Pons (tissue), 1 donor: ENCODE data around the gene PTS.

Source experiments
- DNase-seq: peaks from one replicate; pipeline ENCODE4 v3.0.0-alpha.2; 2016; ENCODE audit warnings: low spot score

PTS gene

GRCh38 chr11:112222303-112222702, 3.9 kb upstream of the PTS start:
- DNase-seq, result no peak

GRCh38 chr11:112223121-112223520, 3.1 kb upstream of the PTS start:
- DNase-seq, result no peak

GRCh38 chr11:112223754-112224532, 2.3 kb upstream of the PTS start:
- DNase-seq, result no peak

GRCh38 chr11:112225753-112226061, 521 bp upstream of the PTS start:
- DNase-seq, result no peak

GRCh38 chr11:112226831-112227401, 688 bp downstream of the PTS start:
- peak; percentile 20 for DNase-seq

GRCh38 chr11:112227471-112227870, 1.2 kb downstream of the PTS start:
- no peak for DNase-seq

- DNase-seq, result no peak
Measured at GRCh38 chr11:112228706-112229105, 2.5 kb downstream of the PTS start.

- no peak for DNase-seq
Measured at GRCh38 chr11:112229159-112229558, 2.9 kb downstream of the PTS start.

GRCh38 chr11:112229746-112230433, 3.7 kb downstream of the PTS start:
- DNase-seq, result no peak

- DNase-seq, result no peak
Measured at GRCh38 chr11:112231952-112232351, 5.7 kb downstream of the PTS start.

- DNase-seq, result no peak
Measured at GRCh38 chr11:112235750-112236390, 9.6 kb downstream of the PTS start.

- DNase-seq, result no peak
Measured at GRCh38 chr11:112237451-112237850, 11.2 kb downstream of the PTS start.

- DNase-seq, result no peak
Measured at GRCh38 chr11:112238041-112238440, 11.8 kb downstream of the PTS start.

GRCh38 chr11:112241486-112241885, 15.3 kb downstream of the PTS start:
- no peak for DNase-seq

GRCh38 chr11:112247201-112247600, 21.0 kb downstream of the PTS start:
- DNase-seq, result no peak

- DNase-seq, result peak; percentile 12
Measured at GRCh38 chr11:112248201-112248600, 22.0 kb downstream of the PTS start.

GRCh38 chr11:112249871-112250610, 23.8 kb downstream of the PTS start:
- DNase-seq, result no peak

- no peak for DNase-seq
Measured at GRCh38 chr11:112253605-112254242, 27.5 kb downstream of the PTS start.

- peak; percentile 15 for DNase-seq
Measured at GRCh38 chr11:112255067-112255720, 29.0 kb downstream of the PTS start.

- no peak for DNase-seq
Measured at GRCh38 chr11:112260490-112260889, 34.3 kb downstream of the PTS start, which contains the start of gene PLET1. PLET1 (minus strand) TSS chr11:112260860; CDS start chr11:112260589, 271 bp downstream.
